ENCODE measurements around the gene PRR5.

Gene PRR5

DNA sequence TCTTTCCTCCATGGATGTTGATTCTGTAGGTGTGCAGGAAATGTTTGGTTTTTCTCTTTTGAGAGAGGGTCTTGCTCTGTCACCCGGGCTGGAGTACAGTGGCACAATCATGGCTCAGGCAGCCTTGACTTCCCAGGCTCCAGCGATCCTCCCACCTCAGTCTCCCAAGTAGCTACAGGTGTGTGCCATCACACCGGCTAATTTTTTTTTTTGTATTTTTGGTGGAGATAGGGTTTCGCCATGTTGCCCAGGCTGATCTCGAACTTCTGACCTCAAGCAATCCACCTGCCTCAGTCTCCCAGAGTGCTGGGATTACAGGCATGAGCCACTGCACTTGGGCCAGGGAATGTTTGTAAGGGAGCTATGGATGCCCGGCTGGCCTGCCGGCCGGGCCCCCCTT, 4.5 kb downstream of the PRR5 start:
- Histone ChIP-seq H3K79me2 (peaks cover 5% of the 10 kb centered on the region), H3K9ac (no peak overlapping the region), H3K4me3 (ENCODE audit: low read depth, low read length) (no peak overlapping the region), H3K27me3 (ENCODE audit: control insufficient read depth, insufficient read depth, low read length) (no peaks in the 10 kb centered on the region), H3K4me2 (ENCODE audit: low read length) (no peak overlapping the region), H3K36me3 (ENCODE audit: control insufficient read depth, insufficient read depth, low read length) (no peaks in the 10 kb centered on the region), H3K4me1 (peaks cover 2% of the 10 kb centered on the region), H3K9me3 (ENCODE audit: control insufficient read depth, low read length) (no peaks in the 10 kb centered on the region), H3K27ac (no peak overlapping the region), H2AFZ (no peak overlapping the region)
- TF ChIP-seq CTCF (IDR thresholded peaks at IDR 0.05) = no peak

DNA sequence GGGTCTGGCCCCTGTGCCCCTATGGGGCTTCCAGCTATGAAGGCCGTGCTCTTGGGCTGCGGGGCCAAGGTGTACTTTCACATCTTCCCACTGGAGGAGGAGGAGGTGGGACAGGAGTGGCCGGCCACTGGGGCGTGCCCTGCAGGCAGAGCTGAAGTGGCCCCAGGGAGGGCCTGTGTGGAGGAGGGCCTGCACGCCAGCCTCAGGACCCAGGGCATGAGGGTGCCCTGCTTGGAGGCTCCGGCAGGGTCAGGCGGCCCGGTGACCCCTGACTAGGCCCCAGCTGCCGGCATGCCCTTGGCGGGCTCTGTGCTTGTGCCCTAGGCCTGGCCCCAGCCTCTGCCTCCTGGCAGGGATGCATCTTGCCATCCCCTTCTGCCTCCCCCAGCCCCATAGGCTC, 5.2 kb downstream of the PRR5 start:
- H3K79me2 ChIP-seq = peaks cover 5% of the 10 kb centered on the region
- no peaks in the 10 kb centered on the region for H3K27me3 ChIP-seq (ENCODE audit: control insufficient read depth, insufficient read depth, low read length)
- no peak overlapping the region for H3K4me2 ChIP-seq (ENCODE audit: low read length)
- no peak overlapping the region for H2AFZ ChIP-seq
- no peaks in the 10 kb centered on the region for H3K36me3 ChIP-seq (ENCODE audit: control insufficient read depth, insufficient read depth, low read length)
- no peaks in the 10 kb centered on the region for H3K4me1 ChIP-seq
- H3K9me3 ChIP-seq (ENCODE audit: control insufficient read depth, low read length) = no peaks in the 10 kb centered on the region
- no peak overlapping the region for H3K27ac ChIP-seq
- H3K9ac ChIP-seq = no peak overlapping the region
- no peak for TF ChIP-seq CTCF (IDR thresholded peaks at IDR 0.05)
- H3K4me3 ChIP-seq (ENCODE audit: low read depth, low read length) = no peak overlapping the region

GRCh38 chr22:44707752-44708151, 5.7 kb downstream of the PRR5 start:
- H3K36me3 ChIP-seq (ENCODE audit: control insufficient read depth, insufficient read depth, low read length) = no peaks in the 10 kb centered on the region
- no peak overlapping the region for H3K27ac ChIP-seq
- TF ChIP-seq CTCF (IDR thresholded peaks at IDR 0.05) = no peak
- no peaks in the 10 kb centered on the region for H3K9me3 ChIP-seq (ENCODE audit: control insufficient read depth, low read length)
- H3K4me3 ChIP-seq (ENCODE audit: low read depth, low read length) = no peak overlapping the region
- H3K4me2 ChIP-seq (ENCODE audit: low read length) = no peak overlapping the region
- H2AFZ ChIP-seq = no peak overlapping the region
- no peaks in the 10 kb centered on the region for H3K4me1 ChIP-seq
- no peaks in the 10 kb centered on the region for H3K27me3 ChIP-seq (ENCODE audit: control insufficient read depth, insufficient read depth, low read length)
- H3K79me2 ChIP-seq = peaks cover 5% of the 10 kb centered on the region
- no peak overlapping the region for H3K9ac ChIP-seq

DNA sequence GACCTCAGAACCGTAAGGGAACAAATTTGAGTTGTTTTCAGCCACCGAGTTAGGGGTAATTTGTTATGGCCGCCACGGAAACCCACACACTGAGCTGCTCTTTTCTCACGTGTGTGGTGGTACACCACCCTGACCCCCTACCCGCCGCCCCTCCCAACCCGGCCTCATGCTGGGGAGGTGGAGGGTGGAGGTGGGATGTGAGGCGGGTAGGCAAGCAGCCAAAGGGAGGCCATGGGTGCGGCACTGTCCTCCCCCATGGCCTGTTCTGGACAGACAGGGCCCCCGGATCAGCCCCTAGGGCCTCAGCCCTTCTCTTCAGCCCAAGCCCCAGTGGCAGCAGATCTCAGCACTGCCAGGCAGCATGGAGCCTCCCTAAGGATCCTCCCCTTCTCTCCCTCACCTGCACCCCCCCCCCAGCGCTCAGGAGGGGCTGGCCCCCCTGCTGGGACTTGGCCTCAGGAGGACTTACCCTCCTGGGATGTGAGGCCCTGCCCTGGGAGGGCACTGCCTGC, 7.9 kb downstream of the PRR5 start:
- no peak for TF ChIP-seq CTCF (IDR thresholded peaks at IDR 0.05)
- Histone ChIP-seq H3K9ac (no peak overlapping the region), H3K27ac (no peak overlapping the region), H3K79me2 (peaks cover 2% of the 10 kb centered on the region), H3K9me3 (ENCODE audit: control insufficient read depth, low read length) (no peaks in the 10 kb centered on the region), H3K4me1 (no peaks in the 10 kb centered on the region), H3K27me3 (ENCODE audit: control insufficient read depth, insufficient read depth, low read length) (no peaks in the 10 kb centered on the region), H2AFZ (no peak overlapping the region), H3K36me3 (ENCODE audit: control insufficient read depth, insufficient read depth, low read length) (no peaks in the 10 kb centered on the region), H3K4me2 (ENCODE audit: low read length) (no peak overlapping the region), H3K4me3 (ENCODE audit: low read depth, low read length) (no peak overlapping the region)

- no peaks in the 10 kb centered on the region for H3K27me3 ChIP-seq (ENCODE audit: control insufficient read depth, insufficient read depth, low read length)
- H3K4me2 ChIP-seq (ENCODE audit: low read length) = no peak overlapping the region
- no peak overlapping the region for H3K27ac ChIP-seq
- H3K9ac ChIP-seq = no peak overlapping the region
- no peaks in the 10 kb centered on the region for H3K9me3 ChIP-seq (ENCODE audit: control insufficient read depth, low read length)
- H3K4me3 ChIP-seq (ENCODE audit: low read depth, low read length) = no peak overlapping the region
- no peak overlapping the region for H2AFZ ChIP-seq
- no peaks in the 10 kb centered on the region for H3K4me1 ChIP-seq
- H3K36me3 ChIP-seq (ENCODE audit: control insufficient read depth, insufficient read depth, low read length) = no peaks in the 10 kb centered on the region
- H3K79me2 ChIP-seq = peaks cover 2% of the 10 kb centered on the region
- TF ChIP-seq CTCF (IDR thresholded peaks at IDR 0.05) = no peak
These were observed 8.7 kb downstream of the PRR5 start for GRCh38 chr22:44710474-44711240.
